Endothelial cell of umbilical vein (primary cell): ENCODE measurements around the gene KIAA1549.

Experiments
- CTCF ChIP-seq, 2 donors: IDR thresholded peaks; 1 replicate in 1 of 2; 2 replicates in 1 of 2; pipeline ENCODE4 v1.5.1; 2011; ENCODE audit warnings: low read length in 2 of 2, mild to moderate bottlenecking in 2 of 2, moderate library complexity in 2 of 2, control low read depth in 1 of 2, inconsistent platforms in 1 of 2, low read depth in 1 of 2; ENCODE audit not compliant: insufficient read depth in 1 of 2; ENCODE audit errors: extremely low read depth in 1 of 2
- GATA2 ChIP-seq: IDR thresholded peaks from 2 replicates; pipeline ENCODE4 v1.7.0; 2011; ENCODE audit warnings: low read depth, mild to moderate bottlenecking, moderate library complexity, mixed read lengths, low read length; ENCODE audit not compliant: insufficient read length, insufficient read depth

GRCh38 chr7:139026551-139026950, 45.4 kb upstream of the KIAA1549 start:
- no peak for TF ChIP-seq CTCF (IDR thresholded peaks at IDR 0.05; ENCODE audit: extremely low read depth in 1 of 2, insufficient read depth in 1 of 2, low read depth in 1 of 2, low read length in 2 of 2)
- TF ChIP-seq GATA2: no peak
